ENCODE data around the gene POC1B.

Gene POC1B

DNA sequence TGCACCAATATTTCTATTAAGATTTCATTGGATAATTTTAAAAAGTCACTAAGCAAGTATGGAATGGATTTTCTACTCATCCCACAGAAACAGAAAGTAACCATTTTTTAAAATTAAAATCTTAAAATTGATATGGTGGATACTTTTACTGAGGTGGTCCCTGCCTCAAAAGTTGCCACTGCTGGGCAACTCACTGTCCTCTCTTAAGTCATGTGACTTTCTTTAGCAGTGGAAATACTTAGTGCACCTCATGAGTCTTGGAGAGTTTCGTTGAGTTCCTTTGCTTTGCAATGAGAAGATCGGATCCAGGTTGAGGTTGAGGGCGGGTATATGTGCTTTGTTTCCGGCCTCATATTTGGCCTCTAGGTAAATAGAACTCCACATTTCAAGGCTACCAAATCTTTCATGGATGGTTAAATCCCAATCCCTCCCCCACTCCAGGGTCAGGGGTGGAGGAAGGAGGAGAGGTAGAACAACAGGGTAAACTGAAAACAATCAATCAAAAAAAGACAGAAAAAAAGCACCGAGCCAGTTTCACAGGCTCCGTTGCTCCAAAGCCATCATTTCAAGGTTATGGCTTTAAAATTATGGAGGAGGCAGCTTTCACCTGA is 134.0 kb downstream of the POC1B start:
- TF ChIP-seq ZFX (IDR thresholded peaks at IDR 0.05): no peak
- TF ChIP-seq, protein P1, sequence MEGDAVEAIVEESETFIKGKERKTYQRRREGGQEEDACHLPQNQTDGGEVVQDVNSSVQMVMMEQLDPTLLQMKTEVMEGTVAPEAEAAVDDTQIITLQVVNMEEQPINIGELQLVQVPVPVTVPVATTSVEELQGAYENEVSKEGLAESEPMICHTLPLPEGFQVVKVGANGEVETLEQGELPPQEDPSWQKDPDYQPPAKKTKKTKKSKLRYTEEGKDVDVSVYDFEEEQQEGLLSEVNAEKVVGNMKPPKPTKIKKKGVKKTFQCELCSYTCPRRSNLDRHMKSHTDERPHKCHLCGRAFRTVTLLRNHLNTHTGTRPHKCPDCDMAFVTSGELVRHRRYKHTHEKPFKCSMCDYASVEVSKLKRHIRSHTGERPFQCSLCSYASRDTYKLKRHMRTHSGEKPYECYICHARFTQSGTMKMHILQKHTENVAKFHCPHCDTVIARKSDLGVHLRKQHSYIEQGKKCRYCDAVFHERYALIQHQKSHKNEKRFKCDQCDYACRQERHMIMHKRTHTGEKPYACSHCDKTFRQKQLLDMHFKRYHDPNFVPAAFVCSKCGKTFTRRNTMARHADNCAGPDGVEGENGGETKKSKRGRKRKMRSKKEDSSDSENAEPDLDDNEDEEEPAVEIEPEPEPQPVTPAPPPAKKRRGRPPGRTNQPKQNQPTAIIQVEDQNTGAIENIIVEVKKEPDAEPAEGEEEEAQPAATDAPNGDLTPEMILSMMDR (conservative IDR thresholded peaks at IDR 0.05): no peak
- no peak overlapping the region for H3K27ac ChIP-seq

DNA sequence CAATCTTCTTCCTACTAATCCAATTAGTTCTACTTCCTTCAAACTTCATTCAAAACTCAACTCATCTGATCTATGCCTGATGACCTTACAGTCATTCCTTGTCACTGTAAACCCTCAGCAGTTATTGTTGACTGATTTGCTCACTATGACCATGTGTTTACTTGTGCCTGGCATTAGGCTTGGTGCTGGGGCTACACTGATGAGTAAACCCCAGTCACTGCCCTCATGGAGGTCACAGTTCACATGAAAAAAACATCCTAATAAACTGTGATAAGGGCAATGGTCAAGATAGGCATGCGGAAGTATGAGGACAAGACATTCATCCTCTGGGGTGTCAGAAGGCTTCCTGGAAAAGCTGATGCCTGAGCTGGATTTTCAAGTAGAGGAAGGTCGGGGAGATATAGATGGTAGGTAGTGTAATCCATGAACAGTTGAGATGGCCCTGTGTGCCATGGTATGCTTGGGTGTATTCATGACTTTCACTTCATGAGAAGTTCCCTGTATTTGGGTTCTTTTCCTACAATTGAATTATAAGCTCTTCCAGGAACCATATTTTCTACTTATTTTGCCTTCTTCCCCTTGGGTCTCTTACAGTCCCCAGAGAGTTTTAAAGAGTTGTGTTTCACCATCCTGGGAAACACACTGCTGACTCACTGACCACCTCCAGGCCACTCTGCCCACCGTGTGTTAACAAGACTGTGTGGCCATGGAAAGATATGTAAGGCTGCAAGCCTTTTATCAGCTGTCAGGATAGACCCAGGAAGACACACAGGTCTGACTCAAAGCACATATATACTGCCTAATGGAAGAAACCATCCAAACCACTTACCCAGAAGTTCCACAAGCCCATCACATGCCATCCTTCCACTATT is 134.8 kb downstream of the POC1B start:
- no peak overlapping the region for H3K27ac ChIP-seq
- no peak for TF ChIP-seq ZFX (IDR thresholded peaks at IDR 0.05)
- TF ChIP-seq, protein P1 (conservative IDR thresholded peaks at IDR 0.05): no peak

DNA sequence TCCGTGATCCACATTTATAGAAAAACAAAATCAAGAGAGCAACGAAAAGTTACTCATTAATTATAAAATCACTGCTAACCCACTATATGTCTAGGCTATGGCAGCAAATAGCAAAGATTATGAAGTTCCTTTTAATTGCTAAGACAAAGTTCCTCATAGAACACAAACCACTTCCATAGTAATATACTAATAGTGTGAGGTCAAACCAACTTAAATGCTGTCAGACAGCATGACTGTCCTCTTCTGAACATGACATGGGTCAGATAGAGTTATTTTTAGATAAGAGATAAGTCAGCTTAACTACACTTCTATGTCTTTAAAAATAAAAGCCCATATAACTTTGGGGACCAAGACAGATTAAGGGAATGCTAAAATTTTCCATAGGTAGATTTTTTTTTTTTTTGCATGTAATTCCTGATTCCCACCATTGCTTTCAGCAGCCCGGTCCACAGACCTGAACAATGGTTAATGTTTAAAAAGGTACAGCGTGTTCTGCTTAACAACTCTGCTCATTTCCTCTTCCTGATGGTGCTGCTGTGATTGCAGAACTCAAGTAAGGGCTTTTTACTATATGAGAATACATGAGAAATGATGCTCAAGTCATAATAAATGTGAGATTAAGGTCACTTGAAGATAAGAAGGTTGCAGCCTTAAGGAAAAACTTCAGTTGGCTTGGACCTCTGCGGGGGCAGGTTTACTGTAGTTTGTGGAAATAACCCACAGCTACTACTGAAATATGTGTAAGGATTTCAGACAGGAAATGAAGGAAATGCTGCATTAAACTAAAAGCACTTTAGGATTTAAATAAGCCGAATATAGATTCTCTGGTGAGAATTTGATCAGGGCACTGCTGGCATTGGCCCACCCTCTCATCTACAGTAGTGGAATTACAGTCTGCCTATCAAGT is 135.8 kb downstream of the POC1B start:
- TF ChIP-seq, protein P1 (conservative IDR thresholded peaks at IDR 0.05): no peak
- no peak for TF ChIP-seq ZFX (IDR thresholded peaks at IDR 0.05)

DNA sequence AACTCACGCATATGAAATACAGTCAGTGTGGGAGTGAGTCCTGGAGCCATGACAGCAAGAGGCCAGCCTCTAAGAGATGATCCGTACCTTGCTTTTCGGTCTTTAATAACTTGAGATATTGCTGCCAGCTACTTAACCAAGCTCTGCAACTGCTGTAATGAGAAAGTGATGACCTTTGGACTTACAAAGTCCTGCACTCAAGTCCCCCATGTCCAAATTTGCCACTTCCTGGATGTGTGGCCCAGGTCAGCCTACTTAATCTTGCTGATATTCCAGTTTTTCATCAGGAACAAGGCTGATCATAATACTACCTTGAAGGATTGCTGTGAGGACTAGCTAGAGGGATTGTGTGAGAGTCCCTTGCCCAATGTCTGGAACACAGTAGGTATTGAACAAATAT is 139.7 kb downstream of the POC1B start:
- H3K27ac ChIP-seq: no peak overlapping the region
- no peak for TF ChIP-seq ZFX (IDR thresholded peaks at IDR 0.05)
- TF ChIP-seq, protein P1 (conservative IDR thresholded peaks at IDR 0.05): no peak

More for the DNA sequence above, 135.8 kb downstream of the POC1B start:
- no peak overlapping the region for H3K27ac ChIP-seq

DNA sequence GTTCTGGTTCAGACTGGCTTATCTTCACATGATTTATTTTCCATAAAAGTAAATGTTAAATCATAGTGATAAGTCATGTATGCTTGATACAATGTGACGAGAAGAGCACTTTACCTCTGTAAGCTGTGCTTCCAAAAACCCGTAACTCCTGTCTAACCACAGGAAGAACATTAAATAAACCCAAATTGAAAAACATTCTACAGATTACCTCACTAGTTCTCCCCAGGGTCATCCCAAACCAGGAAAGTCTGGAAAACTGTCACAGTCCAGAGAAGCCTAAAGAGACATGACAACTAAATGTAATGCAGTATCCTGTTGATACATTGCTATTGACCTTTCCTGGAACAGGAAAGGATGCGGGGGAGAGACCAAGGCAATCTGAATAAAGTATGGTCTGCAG is 141.0 kb downstream of the POC1B start:
- H3K27ac ChIP-seq: no peak overlapping the region
- TF ChIP-seq ZFX (IDR thresholded peaks at IDR 0.05): no peak
- TF ChIP-seq, protein P1 (conservative IDR thresholded peaks at IDR 0.05): no peak

DNA sequence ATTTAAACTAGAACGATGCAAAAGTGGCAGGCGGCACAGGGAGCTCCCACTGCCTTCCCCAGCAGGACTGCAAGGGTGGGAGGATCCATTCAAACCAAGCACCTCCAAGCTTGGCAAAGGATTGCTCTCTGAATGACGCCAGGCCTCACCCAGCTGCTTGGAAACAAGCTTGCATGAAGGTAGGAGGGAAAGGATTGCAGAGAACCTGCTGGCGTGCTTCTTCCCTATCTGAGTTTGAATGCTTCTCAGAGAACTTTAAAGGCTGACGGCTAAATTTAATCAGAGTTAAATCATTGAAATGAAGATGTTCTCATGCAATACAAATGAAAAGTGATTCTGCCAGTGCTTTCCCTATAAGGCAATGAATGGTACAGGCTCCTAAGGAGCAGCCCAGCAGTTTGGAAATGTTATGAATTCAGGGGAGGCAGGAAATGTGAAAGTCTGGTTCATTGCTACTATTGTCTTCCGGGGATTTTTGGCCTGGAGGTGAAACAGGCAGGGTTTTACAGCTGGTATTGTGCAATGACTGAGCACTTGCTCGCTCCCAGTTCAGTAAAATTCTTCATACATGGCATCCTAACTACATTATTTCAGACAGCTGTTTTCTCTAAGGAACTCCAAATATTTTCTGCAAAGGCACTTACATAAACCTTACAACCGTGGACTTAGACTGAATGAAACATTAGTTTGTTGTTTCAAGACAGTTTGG is 141.6 kb downstream of the POC1B start:
- peak overlapping the region; percentile 29 for H3K27ac ChIP-seq
- TF ChIP-seq ZFX (IDR thresholded peaks at IDR 0.05): no peak
- TF ChIP-seq, protein P1 (conservative IDR thresholded peaks at IDR 0.05): no peak
